Activated effector memory CD4-positive, alpha-beta T cell treated with Interleukin-2 at 50 U/mL for 16 hours (primary cell): ENCODE measurements around the gene CASP14.
"Not testable (repeated sequence)": the region's sequence is repeated elsewhere in the genome, so short reads cannot be mapped to it uniquely, and the experiment has no call there.

ENCODE experiments used
- DNase-seq: peaks from one replicate; pipeline ENCODE4 v3.0.0-alpha.2; 2020

The CASP14 gene, protein sequence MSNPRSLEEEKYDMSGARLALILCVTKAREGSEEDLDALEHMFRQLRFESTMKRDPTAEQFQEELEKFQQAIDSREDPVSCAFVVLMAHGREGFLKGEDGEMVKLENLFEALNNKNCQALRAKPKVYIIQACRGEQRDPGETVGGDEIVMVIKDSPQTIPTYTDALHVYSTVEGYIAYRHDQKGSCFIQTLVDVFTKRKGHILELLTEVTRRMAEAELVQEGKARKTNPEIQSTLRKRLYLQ

GRCh38 chr19:15048885-15049541 is at the start of gene CASP14:
Gene CASP14 (plus strand): TSS chr19:15049480. CDS start chr19:15052252, 2,772 bp downstream.
- no peak for DNase-seq

DNA sequence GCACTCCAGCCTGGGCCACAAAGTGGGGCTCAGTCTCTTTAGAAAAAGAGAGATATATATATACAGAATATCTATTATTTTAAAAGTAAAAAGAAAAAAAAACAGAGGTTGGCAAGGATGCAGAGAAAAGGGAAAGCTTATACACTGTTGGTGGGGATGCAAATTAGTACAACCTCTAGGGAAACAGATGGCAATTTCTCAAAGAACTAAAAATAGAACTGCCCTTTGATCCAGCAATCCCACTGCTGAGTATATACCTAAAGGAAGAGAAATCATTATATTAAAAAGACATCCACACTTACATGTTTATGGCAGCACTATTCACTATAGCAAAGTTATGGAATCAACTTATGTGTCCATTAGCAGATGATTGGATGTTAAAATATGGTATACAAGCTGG is 41.0 kb upstream of the CASP14 start:
- DNase-seq = no peak

DNA sequence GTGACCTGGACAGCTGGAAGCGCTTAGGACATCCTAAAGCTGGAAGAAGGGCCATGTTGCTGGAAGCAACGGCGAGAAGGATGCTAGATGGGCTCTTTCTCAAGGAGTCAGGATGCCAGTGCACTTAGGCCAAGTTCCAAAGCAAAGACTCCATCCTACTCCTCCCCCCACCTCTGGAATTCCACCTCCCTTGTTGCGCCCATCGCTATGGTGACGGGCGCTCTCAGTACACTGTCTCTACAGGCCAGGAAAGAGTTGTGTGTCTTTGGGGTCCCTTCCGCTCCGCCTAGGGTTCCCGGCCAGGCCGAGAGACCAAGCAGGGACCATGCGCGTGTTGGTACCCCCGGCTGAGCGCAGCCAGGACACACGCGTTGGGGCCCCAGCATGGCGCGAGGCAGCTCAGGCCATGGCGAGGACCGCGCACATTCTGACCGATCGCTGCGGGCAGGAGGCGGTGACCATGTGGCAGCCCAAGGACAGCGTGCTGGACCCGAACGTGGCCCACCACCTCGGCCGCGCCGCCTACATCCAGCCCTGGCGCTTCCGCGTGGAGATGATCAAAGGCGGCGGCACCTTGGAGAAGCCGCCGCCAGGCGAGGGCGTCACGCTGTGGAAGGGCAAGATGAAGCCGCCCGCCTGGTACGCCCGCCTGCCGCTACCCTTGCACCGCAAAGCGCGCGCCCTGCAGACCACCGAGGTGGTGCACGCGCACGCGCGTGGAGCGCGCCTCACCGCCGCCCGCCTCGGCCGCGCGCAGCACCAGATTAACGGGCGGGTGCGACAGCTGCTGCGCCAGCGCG is 38.6 kb upstream of the CASP14 start:
- DNase-seq = no peak

DNA sequence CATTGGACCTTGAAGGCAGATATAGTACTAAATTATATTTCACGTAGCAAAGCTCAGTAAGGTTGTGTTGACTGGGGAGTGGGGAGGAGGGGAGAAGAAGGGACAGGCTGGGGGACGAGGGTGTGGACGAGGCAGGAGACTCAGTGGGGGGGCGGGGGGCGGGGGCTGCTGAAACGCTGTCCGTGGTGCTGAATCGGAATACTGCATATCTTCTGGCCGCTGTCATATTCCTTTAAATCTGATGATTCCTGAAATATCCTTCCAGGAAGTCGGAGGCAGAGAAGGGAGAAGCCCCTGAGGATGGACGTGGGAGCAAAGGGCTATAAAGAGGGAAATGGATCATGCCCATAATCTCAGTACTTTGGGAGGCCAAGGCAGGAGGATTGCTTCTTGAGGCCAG is 34.7 kb upstream of the CASP14 start:
- no peak for DNase-seq

GRCh38 chr19:15015946-15016542 is 33.2 kb upstream of the CASP14 start:
- no peak for DNase-seq

GRCh38 chr19:15018836-15019235 is 30.4 kb upstream of the CASP14 start:
- not testable (repeated sequence) for DNase-seq

- DNase-seq = no peak
Measured at GRCh38 chr19:15021286-15022007, 27.8 kb upstream of the CASP14 start.

DNA sequence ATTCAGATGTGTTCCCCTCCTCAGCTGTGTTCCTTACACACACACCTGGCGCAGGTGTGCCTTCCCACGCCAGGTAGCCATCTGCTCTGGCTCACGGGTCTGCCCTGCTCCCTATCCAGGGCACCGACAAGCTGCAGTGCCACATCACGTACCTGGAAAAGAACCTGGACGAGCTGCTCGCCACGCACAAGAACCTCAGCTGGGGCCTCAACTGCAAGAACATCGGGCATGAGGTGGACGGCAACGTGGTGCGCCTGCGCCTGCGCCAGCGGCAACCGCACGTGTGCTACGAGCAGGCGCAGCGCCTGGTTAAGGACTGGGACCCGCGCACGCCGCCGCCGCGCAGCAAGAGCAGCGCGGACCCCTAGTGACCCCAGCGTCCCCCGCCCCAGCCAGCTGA is 26.5 kb upstream of the CASP14 start:
- DNase-seq = no peak

GRCh38 chr19:15025217-15025616 is 24.1 kb upstream of the CASP14 start:
- no peak for DNase-seq

DNA sequence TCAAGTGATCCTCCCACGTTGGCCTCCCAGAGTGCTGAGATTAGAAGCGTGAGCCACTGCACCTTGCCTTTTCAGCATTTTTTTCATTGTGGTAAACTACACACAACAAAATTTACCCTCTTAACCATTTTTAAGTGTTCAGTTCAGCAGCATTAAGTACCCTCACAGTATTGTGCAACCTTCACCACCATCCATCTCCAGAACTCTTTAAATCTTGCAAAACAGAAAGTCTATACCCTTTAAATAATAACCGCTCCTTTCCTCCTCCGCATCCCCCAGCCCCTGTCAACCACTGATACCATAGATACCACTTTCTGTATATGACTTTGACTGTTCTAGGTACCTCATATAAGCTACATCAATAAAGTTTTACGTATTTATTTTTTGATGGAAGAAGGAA is 20.8 kb upstream of the CASP14 start:
- DNase-seq = no peak

- DNase-seq = no peak
Measured at GRCh38 chr19:15031675-15032074, 17.6 kb upstream of the CASP14 start.

GRCh38 chr19:15035795-15036311 is 13.4 kb upstream of the CASP14 start:
- no peak for DNase-seq

GRCh38 chr19:15037586-15037985 is 11.7 kb upstream of the CASP14 start:
- DNase-seq = no peak

GRCh38 chr19:15038294-15038693 is 11.0 kb upstream of the CASP14 start:
- no peak for DNase-seq

DNA sequence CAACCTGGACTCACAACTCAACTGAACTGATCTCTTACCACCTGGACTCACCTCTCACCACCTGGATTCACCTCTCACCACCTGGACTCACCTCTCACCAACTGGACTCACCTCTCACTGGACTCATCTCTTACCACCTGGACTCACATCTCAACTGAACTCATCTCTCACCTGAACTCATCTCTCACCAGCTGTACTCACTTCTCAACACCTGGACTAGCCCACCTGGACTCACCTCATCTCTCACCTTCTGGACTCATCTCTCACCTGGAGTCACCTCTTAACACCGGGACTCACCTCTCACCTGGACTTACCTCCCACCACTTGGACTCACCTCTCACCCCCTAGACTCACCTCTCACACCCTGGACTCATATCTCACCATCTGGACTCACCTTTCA is 7.3 kb upstream of the CASP14 start:
- DNase-seq = no peak

GRCh38 chr19:15042826-15043225 is 6.5 kb upstream of the CASP14 start:
- no peak for DNase-seq

DNA sequence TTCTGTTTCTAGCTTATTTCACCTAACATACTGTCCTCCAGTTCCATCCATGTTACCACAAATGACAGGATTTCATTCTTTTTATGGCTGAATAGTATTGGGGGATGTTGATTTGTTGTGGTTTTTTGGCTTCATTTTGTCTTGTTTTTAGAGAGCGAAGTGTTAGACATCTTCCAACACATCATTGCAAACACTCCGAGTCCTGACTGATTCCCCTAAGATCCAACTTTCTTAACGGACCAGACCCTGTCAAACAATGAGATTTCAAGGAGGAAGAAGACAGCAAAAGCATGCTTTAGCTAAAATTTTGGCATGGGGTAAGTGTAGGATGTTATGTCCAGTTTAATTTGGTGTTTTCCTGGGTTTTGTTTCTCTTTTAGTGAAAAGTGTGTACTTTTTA is 3.8 kb upstream of the CASP14 start:
- no peak for DNase-seq

DNA sequence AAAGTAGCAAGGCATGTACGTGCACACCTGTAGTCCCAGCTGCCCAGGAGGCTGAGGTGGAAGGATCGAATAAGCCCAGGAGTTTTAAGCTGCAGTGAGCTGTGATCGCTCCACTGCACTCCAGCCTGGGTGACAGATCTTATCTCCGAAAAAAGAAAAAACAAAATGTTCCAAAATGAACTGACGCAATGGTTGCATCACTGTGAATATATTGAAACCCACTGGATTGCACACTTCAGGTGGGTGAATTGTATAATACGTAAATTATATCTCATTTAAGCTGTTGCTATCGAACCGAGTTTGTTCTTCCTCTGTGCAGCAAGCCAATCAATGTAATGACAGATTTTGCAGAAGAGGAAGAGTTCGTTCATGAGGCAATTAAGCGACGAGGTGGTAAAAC is 1.6 kb upstream of the CASP14 start:
- DNase-seq = no peak

DNA sequence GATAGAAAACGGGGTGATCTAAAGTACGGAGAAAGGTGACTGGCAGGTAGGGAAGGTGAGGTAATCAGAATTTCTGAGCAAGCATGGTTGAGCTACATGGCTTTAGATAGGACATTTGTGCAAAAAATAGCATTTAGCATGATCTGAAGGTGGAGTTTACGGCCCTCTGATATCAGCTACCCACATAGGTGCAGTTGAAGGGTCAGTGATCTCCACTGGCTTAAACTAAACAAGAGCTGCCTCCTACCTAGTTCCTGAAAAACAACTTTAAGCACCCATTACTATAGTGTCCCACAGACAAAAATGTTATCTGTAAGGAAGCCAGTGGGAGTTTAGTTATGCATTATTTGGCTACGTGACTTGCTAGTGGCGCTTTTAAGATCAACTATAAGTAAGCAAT is 1.2 kb upstream of the CASP14 start:
- no peak for DNase-seq

GRCh38 chr19:15050639-15051038 is 1.4 kb downstream of the CASP14 start:
- no peak for DNase-seq

GRCh38 chr19:15062036-15062435 is 12.8 kb downstream of the CASP14 start:
- no peak for DNase-seq

GRCh38 chr19:15070386-15070785 is 21.1 kb downstream of the CASP14 start:
- not testable (repeated sequence) for DNase-seq
